Esophagus squamous epithelium (tissue), 5 donors: ENCODE measurements around the gene KCNQ4. TPM values are rescaled to one million over a fixed set of nuclear protein-coding genes. Genes with fewer than 3 reads are reported as not detected.

Source experiments
- DNase-seq: peaks from one replicate; lab custom pipeline; 2025; lab: John Stamatoyannopoulos, UW
- H3K27ac ChIP-seq, 4 donors: fragments of 200-600 bp; sonication (generic); one replicate each; pipeline ENCODE4 v1.5.1; 2016 to 2019; ENCODE audit warnings: mild to moderate bottlenecking in 1 of 4
- H3K27me3 ChIP-seq, 4 donors: fragments of 200-600 bp; sonication (generic); 1 replicate in 3 of 4; 2 replicates in 1 of 4; pipeline versions ENCODE4 v1.5.1 to v1.6.0; 2017 to 2021; ENCODE audit warnings: antibody characterized with exemption in 1 of 4
- H3K36me3 ChIP-seq, 3 donors: fragments of 200-600 bp; sonication (generic); one replicate each; pipeline ENCODE4 v1.5.1; 2016 to 2019
- H3K4me1 ChIP-seq, 3 donors: fragments of 200-600 bp; sonication (generic); one replicate each; pipeline ENCODE4 v1.5.1; 2017 to 2019
- H3K4me3 ChIP-seq, 4 donors: fragments of 200-600 bp; sonication (generic); 1 replicate in 3 of 4; 2 replicates in 1 of 4; pipeline ENCODE4 v1.5.1; 2016 to 2019; ENCODE audit warnings: mild to moderate bottlenecking in 2 of 4, moderate library complexity in 1 of 4
- H3K9me3 ChIP-seq, 3 donors: fragments of 200-600 bp; sonication (generic); one replicate each; pipeline ENCODE4 v1.5.1; 2016 to 2019
- CTCF ChIP-seq, 6 experiments: fragments of 450-650 bp in 4 of 6; fragments of 200-600 bp in 2 of 6; sonication (generic) in 2 of 6; IDR thresholded peaks; one replicate each; pipeline ENCODE4 v1.5.1; 2016 to 2019; ENCODE audit warnings: antibody characterized with exemption in 6 of 6, mild to moderate bottlenecking in 4 of 6, moderate library complexity in 4 of 6
- POLR2A ChIP-seq, 4 donors: fragments of 450-650 bp; IDR thresholded peaks; one replicate each; pipeline ENCODE4 v1.6.1; 2017; ENCODE audit warnings: antibody characterized with exemption in 4 of 4, mild to moderate bottlenecking in 4 of 4, moderate library complexity in 3 of 4
- WGBS, 2 donors: methylation state at CpG; one replicate each; pipeline ENCODE4 v1.1.5; 2018; 5-methylcytosine and 5-hydroxymethylcytosine counted together
- intact Hi-C: fragments of 100-400 bp; cut with DNase I; formaldehyde crosslinking; loops from one replicate; pipeline ENCODE4 v1.15.0; 2022
- total RNA-seq, 4 donors: library from RNA; depleted of rRNA; stranded (reverse); fragments of >200 nt; gene quantifications; one replicate each; pipeline ENCODE4 v1.1.0, GENCODE V29; 2016
- donor health status: DM: yes; HTN: yes; CAD: no.

The KCNQ4 gene
- total RNA-seq, 4 donors from 2014 or later: 0.50 to 2.1 (median 0.81) TPM

GRCh38 chr1:40817791-40818263 lies 34.2 kb downstream of the KCNQ4 start:
- H3K27ac ChIP-seq: no peak overlapping the region
- intact Hi-C loops: no loop called here
- peaks cover 0 to 8% (median 0%) of the 10 kb centered on the region in 4 donors for H3K27me3 ChIP-seq
- 53 to 67% methylated on average over 9 to 15 of the region's 19 CpGs for WGBS, 2 donors
- peaks cover 6 to 26% (median 9%) of the 10 kb centered on the region in 3 donors for H3K4me1 ChIP-seq
- TF ChIP-seq POLR2A (IDR thresholded peaks at IDR 0.05) (no peak), CTCF (IDR thresholded peaks at IDR 0.05) (no peak)
- no peaks in the 10 kb centered on the region for H3K9me3 ChIP-seq
- no peaks in the 10 kb centered on the region for H3K36me3 ChIP-seq
- peak overlapping the region in 3 of 4 donors; percentile 40 to 62 (median 46) for H3K4me3 ChIP-seq
- DNase-seq: no peak

GRCh38 chr1:40818264-40818961 lies 34.8 kb downstream of the KCNQ4 start:
- intact Hi-C loops: no loop called here
- whole genome bisulfite sequencing, 2 donors: 14 to 43% methylated on average over 6 of the region's 59 CpGs
- no peaks in the 10 kb centered on the region for H3K36me3 ChIP-seq
- peak overlapping the region; percentile 28 to 62 (median 43) for H3K4me3 ChIP-seq
- peak; percentile 36 for DNase-seq
- H3K27ac ChIP-seq: no peak overlapping the region
- TF ChIP-seq POLR2A (IDR thresholded peaks at IDR 0.05) (no peak), CTCF (IDR thresholded peaks at IDR 0.05) (no peak)
- H3K9me3 ChIP-seq: no peaks in the 10 kb centered on the region
- H3K4me1 ChIP-seq: peaks cover 6 to 26% (median 9%) of the 10 kb centered on the region in 3 donors
- peaks cover 0 to 8% (median 0%) of the 10 kb centered on the region in 4 donors for H3K27me3 ChIP-seq

GRCh38 chr1:40819101-40819500 lies 35.5 kb downstream of the KCNQ4 start:
- Histone ChIP-seq H3K27me3 (peaks cover 0 to 8% (median 0%) of the 10 kb centered on the region in 4 donors), H3K9me3 (no peaks in the 10 kb centered on the region), H3K27ac (no peak overlapping the region), H3K4me3 (peak overlapping the region in 1 of 4 donors; percentile 46), H3K36me3 (no peaks in the 10 kb centered on the region), H3K4me1 (peaks cover 6 to 29% (median 9%) of the 10 kb centered on the region in 3 donors)
- 61 to 93% methylated on average over 3 to 21 of the region's 26 CpGs for WGBS, 2 donors
- intact Hi-C loops: no loop called here
- TF ChIP-seq CTCF (IDR thresholded peaks at IDR 0.05) (no peak), POLR2A (IDR thresholded peaks at IDR 0.05) (no peak)
- DNase-seq: no peak

GRCh38 chr1:40820251-40820797 lies 36.7 kb downstream of the KCNQ4 start:
- DNase-seq: no peak
- Histone ChIP-seq H3K36me3 (no peaks in the 10 kb centered on the region), H3K4me3 (no peak overlapping the region), H3K4me1 (peaks cover 9 to 38% (median 10%) of the 10 kb centered on the region in 3 donors), H3K27ac (peak overlapping the region in 1 of 4 donors; percentile 13), H3K9me3 (no peaks in the 10 kb centered on the region), H3K27me3 (peaks cover 0 to 8% (median 0%) of the 10 kb centered on the region in 4 donors)
- TF ChIP-seq POLR2A (IDR thresholded peaks at IDR 0.05) (no peak), CTCF (IDR thresholded peaks at IDR 0.05) (no peak)
- 86 to 100% methylated on average over 1 of the region's 3 CpGs for WGBS, 2 donors
- intact Hi-C loops: no loop called here
